Measurements from ENCODE around the gene TPM2.

TPM2 gene

DNA sequence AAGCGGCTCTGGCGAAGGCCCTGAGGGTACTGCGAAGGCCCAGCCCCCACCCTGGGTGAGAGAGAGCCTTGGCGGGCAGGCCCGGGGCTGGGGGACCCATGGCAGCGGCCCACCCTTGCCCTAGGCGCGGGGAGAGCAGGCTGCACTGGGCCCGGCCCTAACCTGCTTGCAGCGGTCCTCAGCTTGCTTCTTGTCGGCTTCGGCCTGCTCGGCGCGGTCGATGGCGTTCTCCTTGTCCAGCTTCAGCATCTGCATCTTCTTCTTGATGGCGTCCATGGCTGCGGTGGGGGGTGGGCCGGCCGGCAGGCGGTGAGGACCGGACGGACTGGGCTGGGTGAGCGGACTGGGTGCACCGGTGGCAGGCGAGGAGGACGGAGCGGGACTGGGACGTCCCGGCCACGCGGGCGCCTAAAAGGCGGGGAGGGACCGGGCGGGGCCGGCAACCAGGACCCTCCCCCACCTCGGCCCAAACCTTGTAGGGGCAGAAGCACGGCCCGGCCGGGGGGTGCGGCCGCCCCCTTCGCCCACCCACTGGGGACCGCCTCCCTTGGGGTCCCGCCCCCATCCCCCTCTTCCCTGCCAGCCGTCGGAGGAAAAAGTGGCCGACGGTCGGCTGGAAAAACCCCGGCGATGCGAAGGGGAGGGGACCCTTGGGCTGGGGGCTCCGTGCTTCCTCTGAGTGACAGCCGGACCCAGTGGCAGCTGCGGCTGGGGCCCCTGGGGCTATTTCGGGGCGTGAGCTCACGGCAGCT is at the start of gene TPM2:
Gene TPM2 (minus strand): TSS at position 384 of the 752 bp plus-strand sequence. CDS start 108 bp downstream, at position 276.
- ATAC-seq, result no peak
- DNase-seq, result no peak

DNA sequence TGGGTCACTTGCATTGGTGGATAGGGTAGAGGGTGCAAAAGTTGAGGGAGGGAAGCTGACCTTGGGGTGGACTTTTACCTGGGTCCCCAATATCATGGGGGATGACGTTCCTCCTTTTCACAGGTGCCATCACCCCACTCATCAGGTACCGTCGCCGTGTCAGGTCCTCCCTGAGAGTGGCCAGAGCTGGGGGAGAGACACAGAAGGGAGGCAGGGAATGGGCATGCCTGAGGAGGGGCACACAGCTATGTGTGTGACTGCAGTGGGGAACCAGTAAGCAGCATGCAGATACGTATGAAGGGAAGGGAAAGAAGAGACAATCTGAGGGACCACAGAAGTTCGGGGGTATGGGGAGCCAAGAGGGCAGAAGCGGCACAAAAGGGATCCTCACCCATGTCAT is 49.2 kb upstream of the TPM2 start:
- ATAC-seq, result no peak
- no peak for DNase-seq

DNA sequence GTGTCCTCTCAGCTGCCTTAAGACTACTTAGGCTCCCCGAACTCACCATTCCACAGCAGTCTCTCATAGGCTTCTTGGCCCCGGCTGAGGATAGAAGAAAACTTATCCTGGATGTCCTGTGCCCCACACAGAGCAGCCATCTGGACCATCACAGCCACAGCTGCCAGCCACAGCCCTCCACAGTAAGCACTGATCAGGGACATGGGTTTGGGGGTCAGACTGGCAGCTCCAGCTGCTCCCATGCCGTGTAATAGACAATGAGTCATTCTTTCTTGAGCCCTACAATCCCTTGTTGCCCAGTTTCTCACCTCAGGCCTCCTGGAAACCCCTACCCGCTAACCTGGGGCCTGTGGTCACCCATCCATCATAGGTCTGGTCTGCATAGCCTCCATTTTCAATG is 48.5 kb upstream of the TPM2 start:
- ATAC-seq (no peak), DNase-seq (no peak)

DNA sequence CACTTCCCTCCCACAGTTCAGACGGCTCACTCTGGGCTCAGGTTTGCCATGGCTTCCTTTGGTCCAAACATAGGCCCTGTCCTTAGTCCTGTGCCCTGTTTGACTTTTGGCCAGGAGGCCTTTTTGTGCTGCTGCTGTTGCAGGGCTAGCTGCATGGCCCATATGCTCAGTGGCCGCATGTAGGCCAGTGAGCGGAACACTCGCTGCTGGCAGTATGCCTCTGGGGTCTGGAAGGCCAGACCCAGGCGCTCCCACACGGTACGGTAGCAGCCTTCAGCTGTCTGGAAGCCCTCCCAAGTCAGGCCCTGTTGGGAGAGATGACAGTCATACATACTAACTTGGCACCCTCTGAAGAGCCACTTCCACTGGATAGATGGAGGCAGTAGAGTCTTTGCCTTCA is 47.4 kb upstream of the TPM2 start:
- ATAC-seq, result no peak

DNA sequence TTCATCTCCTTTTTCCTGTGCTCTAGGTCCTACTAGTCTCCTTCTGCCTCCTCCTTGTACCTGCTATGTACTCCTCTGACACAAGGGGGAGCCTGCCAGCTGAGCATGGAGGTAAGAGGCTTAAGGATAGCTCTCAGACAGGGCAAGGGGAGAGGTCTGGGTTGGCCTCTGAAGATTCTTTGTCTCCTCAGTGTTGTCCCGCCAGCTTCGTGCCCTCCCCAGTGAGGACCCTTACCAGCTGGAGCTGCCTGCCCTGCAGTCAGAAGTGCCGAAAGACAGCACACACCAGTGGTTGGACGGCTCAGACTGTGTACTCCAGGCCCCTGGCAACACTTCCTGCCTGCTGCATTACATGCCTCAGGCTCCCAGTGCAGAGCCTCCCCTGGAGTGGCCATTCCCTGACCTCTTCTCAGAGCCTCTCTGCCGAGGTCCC is 46.5 kb upstream of the TPM2 start:
- peak; percentile 62 for DNase-seq
- no peak for ATAC-seq

More for the DNA sequence above, 47.4 kb upstream of the TPM2 start:
- no peak for DNase-seq

DNA sequence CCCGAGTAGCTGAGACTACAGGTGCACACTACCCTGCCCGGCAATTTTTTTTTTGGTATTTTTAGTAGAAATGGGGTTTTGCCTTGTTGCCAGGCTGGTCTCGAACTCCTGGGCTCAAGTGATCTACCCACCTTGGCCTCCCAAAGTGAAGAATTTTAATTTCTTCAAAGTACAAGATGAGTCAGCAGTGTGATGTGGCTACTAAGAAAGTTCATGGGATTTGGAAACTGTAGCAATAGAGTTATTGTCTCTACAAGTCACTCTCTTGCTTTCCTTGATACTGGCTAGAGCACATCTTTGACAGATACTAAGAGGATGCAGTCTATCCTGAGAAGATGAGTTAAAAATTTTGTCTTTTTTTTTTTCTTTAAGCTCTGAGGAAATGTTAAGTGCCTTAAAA is 44.4 kb upstream of the TPM2 start:
- ATAC-seq, result no peak
- DNase-seq, result no peak

DNA sequence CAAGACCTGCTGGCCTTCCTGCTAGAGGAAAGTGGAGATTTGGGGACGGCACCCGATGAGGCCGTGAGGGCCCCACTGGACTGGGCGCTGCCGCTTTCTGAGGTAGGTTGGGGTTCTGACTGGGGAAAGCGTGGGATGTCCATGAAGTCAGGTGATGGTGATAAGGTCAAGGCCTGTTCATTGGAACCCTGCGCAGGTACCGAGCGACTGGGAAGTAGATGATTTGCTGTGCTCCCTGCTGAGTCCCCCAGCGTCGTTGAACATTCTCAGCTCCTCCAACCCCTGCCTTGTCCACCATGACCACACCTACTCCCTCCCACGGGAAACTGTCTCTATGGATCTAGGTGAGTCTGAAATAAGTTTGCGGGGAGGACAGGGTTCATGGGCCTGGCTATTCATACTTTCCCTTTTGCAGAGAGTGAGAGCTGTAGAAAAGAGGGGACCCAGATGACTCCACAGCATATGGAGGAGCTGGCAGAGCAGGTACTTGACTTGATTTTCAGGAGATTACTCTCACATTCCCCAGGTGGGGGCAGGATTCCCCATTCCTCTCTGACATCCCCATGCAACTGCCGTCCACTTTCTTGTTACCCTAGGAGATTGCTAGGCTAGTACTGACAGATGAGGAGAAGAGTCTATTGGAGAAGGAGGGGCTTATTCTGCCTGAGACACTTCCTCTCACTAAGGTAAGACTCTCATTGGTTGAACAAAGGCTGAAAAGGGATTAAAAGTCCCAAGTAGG is 43.2 kb upstream of the TPM2 start:
- DNase-seq, result peak; percentile 59
- ATAC-seq, result peak; percentile 2

DNA sequence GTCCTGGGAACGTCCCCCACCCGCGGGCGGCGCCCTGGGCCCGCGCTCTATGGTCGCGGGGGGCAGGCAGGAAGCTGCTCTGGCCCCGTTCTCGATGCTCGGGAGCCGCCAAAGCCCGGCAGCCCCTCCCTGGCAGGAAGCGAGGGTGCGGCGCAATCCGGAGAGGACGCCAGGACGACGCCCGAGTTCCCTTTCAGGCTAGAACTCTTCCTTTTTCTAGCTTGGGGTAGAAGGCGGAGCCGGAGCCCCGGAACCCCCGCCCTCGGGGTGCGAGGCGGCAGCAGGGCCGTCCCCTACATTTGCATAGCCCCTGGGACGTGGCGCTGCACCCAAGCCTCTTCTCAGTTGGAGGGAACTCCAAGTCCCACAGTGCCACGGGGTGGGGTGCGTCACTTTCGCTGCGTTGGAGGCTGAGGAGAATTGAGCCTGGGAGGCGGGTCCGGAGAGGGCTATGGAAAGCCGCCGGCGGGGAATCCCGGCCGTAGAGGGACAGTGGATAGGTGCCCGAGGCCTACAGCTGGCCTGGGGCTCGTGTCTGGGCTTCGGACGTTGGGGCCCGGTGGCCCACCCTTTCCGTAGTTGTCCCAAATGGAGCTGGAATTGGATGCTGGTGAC is 42.6 kb upstream of the TPM2 start, which contains the start of the genes CREB3 and TLN1:
Gene CREB3 (plus strand): TSS at position 482 of the 615 bp plus-strand sequence. CDS start 107 bp downstream, at position 589.
Gene TLN1 (minus strand): TSS at position 11 of the 615 bp plus-strand sequence. CDS start 6,501 bp downstream, outside the sequence.
- DNase-seq (peak; percentile 97), ATAC-seq (peak; percentile 92)

DNA sequence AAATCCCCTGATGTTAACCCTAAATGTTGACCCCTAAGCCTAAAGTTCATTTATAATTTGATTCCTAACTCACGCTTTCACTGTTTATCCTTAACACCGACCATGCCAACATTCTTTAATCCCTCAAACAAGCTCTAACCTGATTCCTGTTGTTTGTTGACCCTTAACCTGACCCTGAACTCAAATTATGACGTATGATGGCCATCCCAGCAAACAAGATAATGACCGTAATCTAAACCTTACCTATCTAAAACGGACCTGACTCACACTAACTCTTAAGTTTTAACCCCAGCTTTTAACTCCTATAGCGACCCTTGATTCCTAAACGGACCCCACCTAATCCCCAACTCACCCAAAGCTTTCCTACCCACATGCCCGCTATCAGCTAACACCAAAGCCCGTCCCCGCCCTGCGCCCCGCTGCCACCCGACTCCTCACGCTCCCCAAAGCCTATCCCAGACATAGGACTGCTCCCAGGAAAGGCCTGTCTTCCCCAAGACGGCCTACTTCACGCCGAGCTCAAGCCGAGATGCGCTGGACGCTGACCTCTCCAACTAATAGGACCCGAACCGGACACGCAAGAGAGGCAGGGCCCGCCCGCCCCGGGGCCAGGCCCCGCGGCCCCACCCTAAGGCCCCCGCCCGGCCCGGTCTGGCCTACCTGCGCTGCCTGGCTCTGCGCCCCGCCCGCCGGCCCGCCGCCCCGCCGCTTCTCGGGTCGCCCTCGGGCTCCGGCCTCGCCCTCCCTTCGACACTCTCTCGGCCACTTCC is 41.9 kb upstream of the TPM2 start:
- DNase-seq (no peak), ATAC-seq (no peak)

DNA sequence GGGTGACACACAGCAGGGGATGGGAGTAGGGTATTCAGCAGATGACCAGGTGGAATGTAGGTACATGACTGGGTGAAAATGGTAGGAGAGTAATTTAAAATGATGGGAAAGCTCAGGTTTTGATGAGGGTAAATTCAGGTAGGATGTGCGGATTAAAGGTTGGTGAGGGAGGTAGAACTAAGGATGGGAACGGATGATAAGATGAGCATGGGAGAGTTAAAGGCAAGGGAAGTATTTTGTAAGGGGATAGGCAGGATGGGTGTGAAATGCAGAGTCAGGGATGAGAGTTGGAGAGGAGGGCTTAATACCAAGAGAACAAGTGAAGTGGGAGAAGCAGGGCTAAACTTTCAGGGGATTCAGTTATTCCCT is 40.7 kb upstream of the TPM2 start:
- no peak for DNase-seq
- no peak for ATAC-seq

DNA sequence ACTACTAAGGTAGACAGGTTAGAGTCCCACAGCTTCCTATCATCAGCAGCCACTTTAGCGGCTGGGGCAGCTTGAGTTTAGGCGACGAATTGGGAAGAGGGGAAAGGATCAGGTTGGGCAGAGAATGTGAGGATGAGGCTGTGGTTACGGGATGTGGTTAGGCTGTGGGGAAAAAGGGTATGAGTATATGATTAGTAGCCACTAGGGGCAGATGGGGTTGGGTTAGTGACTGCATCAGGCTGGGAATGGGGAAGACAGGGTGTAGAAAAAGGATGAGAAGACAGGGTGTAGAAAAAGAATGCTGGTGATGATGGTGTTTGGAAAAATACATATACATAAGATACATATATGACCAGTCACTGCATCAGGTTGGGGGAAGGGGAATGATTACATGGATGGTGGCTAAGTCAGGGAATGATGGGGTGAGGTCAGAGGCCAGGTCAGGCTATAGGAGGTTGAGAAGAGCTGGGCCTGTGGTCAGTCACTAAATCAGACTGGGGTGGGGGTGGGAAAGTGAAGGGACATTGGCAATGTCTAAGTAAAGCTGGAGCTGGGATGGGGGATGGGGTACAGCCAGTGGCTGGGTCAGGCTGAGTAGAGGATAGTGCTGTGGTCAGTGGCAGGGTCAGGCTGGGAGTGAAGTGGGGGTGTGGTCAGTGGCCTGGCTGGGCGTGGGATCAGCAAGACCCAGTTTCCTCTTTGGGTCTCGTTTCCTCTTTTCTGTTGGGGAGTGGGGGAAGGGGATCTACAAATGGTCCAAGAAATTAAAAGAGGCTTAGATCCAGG is 40.2 kb upstream of the TPM2 start:
- no peak for ATAC-seq
- peak; percentile 46 for DNase-seq

DNA sequence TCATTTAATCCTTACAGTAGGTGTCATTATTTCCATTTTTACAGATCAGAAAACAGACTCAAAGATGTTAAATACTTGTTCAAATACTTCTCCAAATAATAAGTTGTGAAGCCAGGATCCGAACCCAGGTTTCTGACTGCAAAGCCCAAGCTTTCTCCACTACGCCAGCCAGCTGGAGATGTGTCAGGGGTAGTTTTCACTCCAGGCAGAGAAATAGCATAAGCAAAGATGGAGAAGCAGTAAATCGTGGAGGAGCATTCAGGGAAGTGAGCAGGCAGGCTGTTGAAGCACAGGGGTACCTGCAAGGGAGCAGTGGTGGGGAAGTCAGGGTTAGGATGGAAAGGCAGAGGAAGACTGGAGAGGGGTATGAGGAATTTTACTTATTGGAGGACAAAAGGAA is 39.4 kb upstream of the TPM2 start:
- ATAC-seq, result no peak
- no peak for DNase-seq

DNA sequence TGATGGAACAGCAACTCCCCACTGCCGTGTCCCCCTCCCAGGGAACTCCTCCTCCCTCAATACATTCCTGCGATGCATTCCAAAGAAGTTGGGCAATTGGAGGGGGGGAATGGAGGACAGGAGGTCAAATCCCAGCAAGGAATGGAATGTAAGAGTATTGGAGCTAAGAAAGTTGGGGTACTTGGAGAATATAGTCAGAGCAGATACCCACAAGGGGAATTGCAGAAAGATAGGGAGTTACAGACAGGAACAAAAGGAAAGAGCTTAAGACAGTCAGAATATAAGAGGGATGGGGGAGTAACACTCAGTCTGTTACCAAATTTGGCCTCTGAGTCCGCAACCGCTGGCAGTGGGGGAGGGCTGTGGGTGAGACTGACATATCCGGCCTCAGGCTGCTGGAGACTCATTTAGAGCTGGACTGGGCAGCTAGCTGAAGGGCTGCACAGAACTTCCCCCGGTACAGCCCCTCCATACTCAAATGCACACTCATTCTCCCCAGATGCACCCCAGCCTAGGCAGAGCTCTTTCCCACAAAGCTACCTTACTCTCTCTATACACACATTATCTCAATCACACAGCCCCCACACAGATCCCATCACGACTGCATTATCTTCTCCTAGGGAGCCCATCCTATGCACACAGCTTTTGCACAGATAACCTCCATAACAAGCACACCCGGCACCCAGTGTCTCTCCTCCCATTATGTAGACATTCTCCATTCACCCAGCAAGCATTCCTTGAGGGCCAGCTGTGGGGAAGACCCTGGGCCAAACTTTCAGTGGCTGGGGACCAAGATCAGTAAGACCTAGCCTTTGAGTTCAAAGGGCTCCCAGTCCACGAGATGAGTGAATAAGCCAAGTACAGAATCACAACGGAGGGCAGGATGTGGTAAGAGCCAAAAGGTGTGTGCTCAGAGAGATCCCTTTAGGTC is 38.6 kb upstream of the TPM2 start:
- ATAC-seq (peak; percentile 17), DNase-seq (peak; percentile 67)

DNA sequence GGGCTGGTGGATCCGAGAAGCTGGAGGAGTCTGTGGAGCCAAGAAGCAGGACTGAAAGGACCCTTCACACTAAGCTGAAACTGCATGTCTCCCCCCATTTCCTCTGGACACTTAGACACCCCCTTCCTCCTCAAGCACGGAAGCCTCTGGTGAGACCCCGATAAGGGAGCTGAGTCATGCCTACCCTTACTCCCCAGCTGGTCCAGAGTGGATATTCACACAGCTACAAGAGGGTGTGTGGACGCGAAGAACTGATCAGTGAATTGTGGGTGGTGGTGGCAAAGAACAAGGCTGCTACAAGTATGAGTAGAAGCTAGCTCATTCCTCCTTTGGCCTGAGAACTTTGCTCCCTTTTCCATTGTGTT is 37.9 kb upstream of the TPM2 start:
- ATAC-seq (no peak), DNase-seq (no peak)

DNA sequence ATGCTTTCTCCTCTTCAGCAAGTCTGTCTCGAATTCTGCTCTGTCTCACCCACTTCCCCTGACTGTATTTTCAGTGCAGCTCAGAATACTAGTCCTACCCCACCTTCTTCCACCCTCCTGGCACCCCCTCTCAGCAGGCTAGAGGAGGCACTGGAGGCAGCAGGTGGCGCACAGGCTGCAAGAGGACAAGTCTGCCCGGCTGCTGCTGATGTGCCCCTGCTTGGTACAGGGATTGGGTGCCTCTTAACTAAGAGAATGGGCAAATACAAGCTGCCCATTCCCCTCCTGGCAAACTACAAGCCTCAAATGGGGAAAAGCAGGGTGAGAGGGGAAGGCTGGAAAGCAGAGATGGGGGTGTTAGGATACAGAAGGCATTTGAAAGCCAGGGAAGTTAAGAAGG is 37.2 kb upstream of the TPM2 start:
- ATAC-seq (no peak), DNase-seq (peak; percentile 40)

DNA sequence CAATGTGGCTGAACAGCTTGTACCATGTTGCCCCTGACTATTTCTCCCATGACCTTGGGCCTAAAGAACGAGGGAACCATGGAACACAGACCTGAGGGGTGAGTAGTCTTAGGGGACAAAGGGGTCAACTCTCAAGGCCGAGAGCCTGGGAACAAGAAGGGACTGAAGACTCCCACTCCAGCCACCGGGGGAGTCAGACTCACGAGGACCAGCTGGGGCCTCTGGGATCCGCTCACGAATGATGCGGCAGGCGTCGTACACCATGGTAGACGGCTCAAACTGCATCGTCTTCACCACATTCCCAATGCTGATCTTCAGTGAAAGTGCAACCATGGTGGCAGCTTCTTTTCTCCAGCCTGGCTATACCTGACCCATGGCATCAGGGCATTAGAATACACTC is 35.6 kb upstream of the TPM2 start:
- DNase-seq (no peak), ATAC-seq (no peak)

DNA sequence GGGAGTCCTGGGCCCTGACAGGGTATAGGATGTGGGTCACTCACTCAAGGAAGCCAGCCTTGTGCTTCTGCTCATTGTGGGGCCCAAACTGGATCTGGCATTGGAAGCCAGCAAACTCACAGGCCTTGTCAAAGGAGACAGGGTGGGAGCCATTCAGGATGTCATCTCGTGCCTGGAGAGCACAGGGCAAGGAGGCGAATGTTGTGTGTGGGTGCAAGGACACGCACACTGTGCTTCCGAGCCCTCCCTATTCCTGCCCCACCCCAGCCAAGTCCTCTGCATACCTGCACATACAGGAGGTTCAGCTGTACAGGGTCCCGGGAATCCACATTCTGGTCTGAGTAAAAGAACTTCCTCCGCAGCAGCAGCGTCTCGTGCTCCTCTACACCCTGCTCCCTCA is 34.2 kb upstream of the TPM2 start:
- DNase-seq, result no peak
- no peak for ATAC-seq

DNA sequence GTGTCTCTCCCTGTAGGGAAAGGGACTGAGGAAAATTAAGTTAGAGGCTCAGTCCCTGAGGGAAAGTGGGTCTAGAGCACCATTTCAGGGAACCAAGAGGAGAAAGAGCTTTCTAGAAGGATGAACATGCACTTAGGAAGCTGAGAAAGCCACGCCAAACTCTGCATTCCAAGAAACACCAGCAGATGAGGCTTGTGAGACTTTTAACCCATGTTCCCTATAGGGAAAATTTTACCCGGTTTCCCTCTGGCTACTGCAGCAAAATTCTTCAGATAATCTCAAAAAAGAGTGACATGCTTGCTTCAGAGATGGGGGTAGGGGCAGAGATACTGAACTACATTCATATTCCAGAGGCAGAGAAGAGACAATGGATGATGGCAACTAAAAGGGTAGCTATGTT is 33.7 kb upstream of the TPM2 start:
- DNase-seq, result no peak
- ATAC-seq, result no peak

DNA sequence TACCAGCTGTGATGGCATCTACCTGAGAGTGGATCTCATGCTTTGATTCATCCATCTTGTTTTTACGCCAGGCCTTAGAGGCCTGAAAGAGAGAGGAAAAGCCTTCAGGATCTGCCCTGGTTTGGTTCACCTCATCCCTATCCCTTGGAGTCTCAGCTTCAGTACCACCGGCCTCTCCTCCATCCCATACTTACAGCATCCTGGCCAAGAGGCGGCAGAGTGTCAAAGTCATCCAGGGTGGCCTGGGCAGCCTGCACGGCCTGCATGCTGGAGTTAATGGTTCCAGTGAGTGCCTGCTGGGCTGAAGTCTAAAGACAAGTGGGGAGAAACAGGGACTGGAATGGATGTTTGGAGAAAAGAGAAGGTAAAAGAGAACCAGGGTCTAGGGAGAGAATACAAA is 29.8 kb upstream of the TPM2 start:
- ATAC-seq, result no peak
- no peak for DNase-seq

DNA sequence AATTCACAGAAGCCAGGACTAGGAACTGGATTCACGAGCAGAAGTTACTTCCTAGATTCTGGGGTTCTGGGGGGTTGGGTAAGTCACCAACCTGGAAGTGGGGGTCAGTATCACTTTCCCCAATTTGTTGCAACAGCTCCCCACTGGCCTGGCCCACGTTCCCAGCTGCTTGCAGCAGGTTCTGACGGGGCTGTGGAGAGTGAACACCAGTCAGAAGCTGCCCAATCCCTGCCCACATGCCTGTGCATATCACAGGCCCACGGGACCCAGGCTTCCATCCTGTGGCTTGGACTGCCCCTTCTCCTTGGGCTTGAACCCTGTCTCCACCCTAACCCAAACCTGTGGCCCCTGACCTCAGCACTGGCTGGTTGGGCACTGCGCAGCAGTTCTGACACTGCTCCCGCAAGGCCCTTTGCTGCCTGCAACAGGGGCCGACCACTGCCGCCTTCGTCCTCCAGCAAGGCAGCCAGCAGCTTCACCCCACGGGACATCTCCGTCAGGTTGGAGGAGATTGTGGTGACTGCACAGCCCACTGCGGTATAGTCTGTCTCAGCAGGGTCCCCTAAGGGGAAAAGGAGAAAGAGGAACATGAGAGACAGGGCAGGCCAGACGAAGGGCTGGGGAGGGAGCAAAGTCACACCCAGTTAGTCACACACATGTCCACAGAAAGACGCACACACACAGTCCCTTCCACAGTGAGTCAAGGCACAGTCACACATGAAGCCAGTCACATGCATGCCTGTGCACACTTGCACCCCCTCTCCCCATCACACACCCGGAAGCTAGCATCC is 29.2 kb upstream of the TPM2 start:
- no peak for DNase-seq

More for the DNA sequence above, 29.2 kb upstream of the TPM2 start:
- ATAC-seq, result no peak
